Prostate gland (tissue), 2 donors: ENCODE data around the gene SCFD1. TPM values are rescaled to one million over a fixed set of nuclear protein-coding genes. Genes with fewer than 3 reads are reported as not detected.

Experiments used
- DNase-seq: peaks from one replicate; pipeline ENCODE4 v3.0.0-alpha.2; 2019; ENCODE audit warnings: low spot score
- H3K27ac ChIP-seq, 2 donors: fragments of 200-600 bp; sonication (generic); 2 replicates each; pipeline ENCODE4 v1.5.1; 2017 to 2019
- H3K27me3 ChIP-seq: fragments of 200-600 bp; sonication (generic); replicated peaks from 2 replicates; pipeline ENCODE4 v1.5.1; 2019; ENCODE audit not compliant: insufficient read depth
- H3K36me3 ChIP-seq, 2 donors: fragments of 200-600 bp; sonication (generic); 1 replicate in 1 of 2; 2 replicates in 1 of 2; pipeline versions ENCODE4 v1.5.1 to v1.8.1; 2017 to 2019
- H3K4me1 ChIP-seq: fragments of 200-600 bp; sonication (generic); replicated peaks from 2 replicates; pipeline ENCODE4 v1.5.1; 2019
- H3K4me3 ChIP-seq, 2 donors: fragments of 200-600 bp; sonication (generic); 2 replicates each; pipeline ENCODE4 v1.5.1; 2017 to 2019
- H3K9me3 ChIP-seq: fragments of 200-600 bp; sonication (generic); 2 replicates; pipeline ENCODE4 v1.5.1; 2017
- CTCF ChIP-seq, 4 experiments: fragments of 200-600 bp in 2 of 4; fragments of 450-650 bp in 2 of 4; sonication (generic) in 2 of 4; IDR thresholded peaks; 1 replicate in 3 of 4; 2 replicates in 1 of 4; pipeline ENCODE4 v1.5.1; 2016 to 2019; ENCODE audit warnings: antibody characterized with exemption in 4 of 4, mild to moderate bottlenecking in 2 of 4, moderate library complexity in 2 of 4
- POLR2A ChIP-seq: fragments of 450-650 bp; IDR thresholded peaks from one replicate; pipeline ENCODE4 v1.6.1; 2016; ENCODE audit warnings: antibody characterized with exemption, mild to moderate bottlenecking
- POLR2AphosphoS5 ChIP-seq: sonication (generic); formaldehyde crosslinking; IDR thresholded peaks from one replicate; pipeline ENCODE4 v1.6.1; 2017; ENCODE audit warnings: antibody characterized with exemption
- WGBS: methylation state at CpG from one replicate; pipeline ENCODE4 v1.1.5; 2018; 5-methylcytosine and 5-hydroxymethylcytosine counted together
- intact Hi-C: fragments of 100-400 bp; cut with DNase I; formaldehyde crosslinking; loops from one replicate; pipeline ENCODE4 v1.14.2; 2022
- total RNA-seq, 2 donors: library from RNA; depleted of rRNA; stranded (reverse); fragments of >200 nt; gene quantifications; one replicate each; pipeline ENCODE4 v1.1.0, GENCODE V29; 2016

Gene SCFD1
- total RNA-seq, 2 donors from 2014 or later: 43.4 to 49.6 TPM

DNA sequence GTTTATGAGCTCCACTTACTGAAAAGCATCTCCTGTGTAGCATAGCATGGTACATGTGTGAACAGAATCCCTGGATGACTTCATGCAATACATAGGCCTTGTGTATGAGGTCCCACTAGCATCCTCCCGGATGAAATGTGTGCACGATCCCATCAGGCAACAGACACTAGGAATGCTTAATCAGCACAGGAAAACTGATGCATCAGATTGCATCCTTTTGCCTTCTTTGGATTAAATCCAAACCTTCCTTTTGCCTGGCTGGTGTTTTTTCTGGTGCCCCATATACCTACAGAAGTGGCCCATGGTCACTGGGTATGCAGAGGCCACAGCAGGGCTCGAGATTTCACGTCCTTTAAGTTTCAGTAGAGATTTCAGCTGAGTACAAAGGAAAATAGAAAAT is 131.3 kb downstream of the SCFD1 start:
- TF ChIP-seq POLR2AphosphoS5 (no peak), POLR2A (no peak), CTCF (IDR thresholded peaks at IDR 0.05) (no peak)
- no peaks in the 10 kb centered on the region for H3K27me3 ChIP-seq
- no peak overlapping the region for H3K4me3 ChIP-seq
- H3K36me3 ChIP-seq: no peaks in the 10 kb centered on the region
- intact Hi-C loops: no loop called here
- no peak overlapping the region for H3K27ac ChIP-seq
- no peaks in the 10 kb centered on the region for H3K4me1 ChIP-seq
- H3K9me3 ChIP-seq: no peaks in the 10 kb centered on the region
- 86% methylated on average over 4 of the region's 4 CpGs for WGBS
- no peak for DNase-seq

DNA sequence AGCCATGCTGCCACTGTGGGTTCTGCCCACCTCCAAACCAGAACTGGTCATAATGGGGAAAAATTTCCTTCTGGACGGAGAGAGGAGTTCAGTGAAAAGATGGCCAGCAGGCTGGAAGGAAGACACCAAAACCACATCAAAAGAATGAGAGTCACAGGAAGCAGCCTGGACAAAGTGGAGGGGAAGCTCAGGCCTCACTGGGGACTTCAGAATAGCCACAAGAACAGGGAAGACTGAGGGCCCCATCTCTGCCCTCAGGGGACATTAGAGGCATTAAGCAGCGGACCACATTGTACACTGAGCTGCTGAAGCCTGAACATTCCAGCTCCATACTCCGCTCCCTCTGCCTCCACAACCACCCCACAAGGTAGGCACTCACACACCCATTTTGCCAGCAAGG is 132.7 kb downstream of the SCFD1 start:
- Histone ChIP-seq H3K9me3 (no peaks in the 10 kb centered on the region), H3K4me3 (no peak overlapping the region), H3K4me1 (no peaks in the 10 kb centered on the region), H3K36me3 (no peaks in the 10 kb centered on the region), H3K27me3 (no peaks in the 10 kb centered on the region), H3K27ac (no peak overlapping the region)
- TF ChIP-seq POLR2AphosphoS5 (no peak), CTCF (IDR thresholded peaks at IDR 0.05) (no peak), POLR2A (no peak)
- 95% methylated on average over 3 of the region's 3 CpGs for WGBS
- intact Hi-C loops: no loop called here
- no peak for DNase-seq

- Histone ChIP-seq H3K27me3 (no peaks in the 10 kb centered on the region), H3K4me1 (no peaks in the 10 kb centered on the region), H3K27ac (no peak overlapping the region), H3K36me3 (no peaks in the 10 kb centered on the region), H3K9me3 (no peaks in the 10 kb centered on the region), H3K4me3 (no peak overlapping the region)
- intact Hi-C loops: no loop called here
- no peak for TF ChIP-seq CTCF (IDR thresholded peaks at IDR 0.05)
- TF ChIP-seq POLR2AphosphoS5: no peak
- TF ChIP-seq POLR2A: no peak
- WGBS: 57% methylated on average over 2 of the region's 2 CpGs
- DNase-seq: no peak
Measured at GRCh38 chr14:30756594-30756993, 134.5 kb downstream of the SCFD1 start.

DNA sequence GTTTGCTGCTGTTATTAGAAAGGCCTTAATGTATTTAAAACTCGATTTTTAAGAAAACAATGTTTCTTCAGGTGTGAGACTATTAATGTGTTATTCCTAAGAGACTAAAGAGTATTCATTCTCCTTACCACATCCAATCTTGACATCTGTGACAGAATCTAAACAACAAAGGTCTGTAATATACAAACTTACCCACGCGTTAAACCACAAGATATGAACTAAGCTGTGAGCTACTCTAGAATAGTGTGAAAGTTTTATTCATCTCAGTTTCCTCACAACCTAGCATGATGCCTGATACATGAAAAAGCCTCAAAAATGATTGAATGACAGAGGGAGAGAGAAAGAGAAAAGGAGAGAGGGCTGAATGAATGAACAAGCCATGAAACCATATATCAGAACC is 135.0 kb downstream of the SCFD1 start:
- 72% methylated on average over 3 of the region's 3 CpGs for WGBS
- intact Hi-C loops: no loop called here
- no peaks in the 10 kb centered on the region for H3K27me3 ChIP-seq
- H3K4me1 ChIP-seq: no peaks in the 10 kb centered on the region
- H3K27ac ChIP-seq: no peak overlapping the region
- TF ChIP-seq CTCF (IDR thresholded peaks at IDR 0.05): no peak
- no peak for TF ChIP-seq POLR2A
- no peak for TF ChIP-seq POLR2AphosphoS5
- H3K9me3 ChIP-seq: no peaks in the 10 kb centered on the region
- H3K4me3 ChIP-seq: no peak overlapping the region
- H3K36me3 ChIP-seq: no peaks in the 10 kb centered on the region
- DNase-seq: no peak

DNA sequence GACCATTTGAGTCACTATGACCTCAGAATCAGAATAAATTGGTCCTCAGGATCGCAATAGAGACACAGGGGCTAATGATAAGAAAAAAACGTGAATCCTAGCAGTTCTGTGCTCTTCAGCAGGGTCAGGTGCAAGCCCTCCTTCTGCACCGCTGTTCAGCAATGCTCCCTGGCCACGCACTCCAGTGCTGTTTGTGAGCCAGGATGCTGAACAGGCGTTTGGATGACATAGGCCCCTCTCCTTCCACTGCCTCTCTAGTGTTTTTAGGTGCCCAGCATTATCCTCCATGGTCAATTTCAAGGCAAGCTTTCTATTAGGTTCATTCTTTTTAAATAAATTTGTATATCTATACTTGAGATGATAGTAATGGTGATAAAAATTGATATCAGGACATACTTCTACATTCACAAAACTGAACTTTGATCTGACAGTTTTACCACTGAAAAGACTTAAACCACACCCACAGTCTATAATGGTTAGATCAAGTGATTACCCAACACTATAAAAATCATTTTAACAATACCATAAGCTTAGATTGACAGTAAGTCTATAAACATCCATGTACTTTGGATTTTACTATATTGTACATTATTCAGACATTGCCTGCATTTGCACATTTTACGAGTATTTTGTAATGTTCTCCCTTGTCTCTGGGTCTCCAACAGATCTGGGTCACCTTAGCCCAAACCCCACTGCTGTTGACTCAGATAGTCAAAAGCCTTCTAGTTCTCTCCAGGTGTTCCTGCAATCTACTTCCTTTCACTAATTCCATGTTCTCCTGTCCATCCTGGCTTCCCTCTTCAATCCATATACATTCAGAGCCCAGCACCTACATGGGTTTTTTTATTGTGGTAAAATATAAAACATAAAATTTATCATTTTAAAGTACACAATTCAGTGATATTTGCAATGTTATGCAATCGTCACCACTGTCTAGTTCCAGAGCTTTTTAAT is 137.3 kb downstream of the SCFD1 start:
- H3K4me3 ChIP-seq: no peak overlapping the region
- TF ChIP-seq POLR2AphosphoS5: no peak
- no peak for TF ChIP-seq CTCF (IDR thresholded peaks at IDR 0.05)
- no peak for TF ChIP-seq POLR2A
- no peak overlapping the region for H3K27ac ChIP-seq
- H3K4me1 ChIP-seq: no peaks in the 10 kb centered on the region
- no peaks in the 10 kb centered on the region for H3K27me3 ChIP-seq
- WGBS: 66% methylated on average over 7 of the region's 7 CpGs
- H3K9me3 ChIP-seq: no peaks in the 10 kb centered on the region
- no peaks in the 10 kb centered on the region for H3K36me3 ChIP-seq
- intact Hi-C loops: no loop called here
- DNase-seq: no peak
